H1 (cell line): ENCODE results near the gene PNMA8B. TPM values are rescaled to one million over a fixed set of nuclear protein-coding genes. Genes with fewer than 3 reads are reported as not detected.

Source experiments
- CTCF ChIA-PET: fragments of 300-600 bp; sonication (Branson Sonifier 250); formaldehyde crosslinking; loops from one replicate; lab custom pipeline; 2021; ENCODE audit not compliant: partially characterized antibody; lab: Charles Lee
- POLR2A ChIA-PET: fragments of 300-600 bp; sonication (Branson Sonifier 250); formaldehyde crosslinking; loops from one replicate; lab custom pipeline; 2021; ENCODE audit warnings: inconsistent platforms; ENCODE audit not compliant: partially characterized antibody; lab: Charles Lee
- DNase-seq, 2 experiments: peaks; one replicate each; pipeline versions ENCODE4 v3.0.0 to v3.0.0-alpha.2; 2010 to 2022; ENCODE audit warnings: low spot score in 2 of 2, low read depth in 1 of 2, mixed read lengths in 1 of 2
- FAIRE-seq: peaks from 2 replicates; lab custom pipeline; 2011; peaks lifted over from hg19 to GRCh38; lab: Jason Lieb, UNC
- H2AFZ ChIP-seq: 2 replicates; pipeline ENCODE4 v1.8.1; 2012; ENCODE audit warnings: low read length, inconsistent platforms
- H2AK5ac ChIP-seq: 2 replicates; pipeline ENCODE4 v1.6.1; 2013; ENCODE audit warnings: low read depth, low read length
- H2BK120ac ChIP-seq: replicated peaks from 2 replicates; pipeline ENCODE3; 2013; ENCODE audit warnings: low read depth, low read length, inconsistent platforms
- H2BK12ac ChIP-seq: 2 replicates; pipeline ENCODE4 v1.6.1; 2013; ENCODE audit warnings: low read depth, low read length
- H2BK15ac ChIP-seq: 2 replicates; pipeline ENCODE4 v1.6.1; 2013; ENCODE audit warnings: low read length
- H2BK20ac ChIP-seq: 2 replicates; pipeline ENCODE4 v1.6.1; 2013; ENCODE audit warnings: low read length
- H2BK5ac ChIP-seq: 2 replicates; pipeline ENCODE4 v1.6.1; 2013; ENCODE audit warnings: low read depth, low read length
- H3K14ac ChIP-seq: 2 replicates; pipeline ENCODE4 v1.6.1; 2013; ENCODE audit warnings: inconsistent platforms; ENCODE audit not compliant: insufficient read length
- H3K18ac ChIP-seq: 2 replicates; pipeline ENCODE4 v1.6.1; 2013; ENCODE audit warnings: low read length; ENCODE audit errors: extremely low read depth
- H3K23ac ChIP-seq: 2 replicates; pipeline ENCODE4 v1.6.1; 2013; ENCODE audit warnings: inconsistent platforms; ENCODE audit not compliant: insufficient read length
- H3K23me2 ChIP-seq: 2 replicates; pipeline ENCODE4 v1.6.1; 2013; ENCODE audit warnings: low read depth, low read length
- H3K27ac ChIP-seq: 2 replicates; pipeline ENCODE4 v1.6.1; 2011; ENCODE audit warnings: low read depth, low read length, inconsistent platforms
- H3K27me3 ChIP-seq, 4 experiments: replicated peaks in 1 of 4; 1 replicate in 1 of 4; 2 replicates in 3 of 4; pipeline versions ENCODE4 v1.6.1 to v1.8.1; 2011 to 2013; ENCODE audit warnings: low read length in 3 of 4, mild to moderate bottlenecking in 3 of 4, inconsistent platforms in 2 of 4, mixed read lengths in 2 of 4, moderate library complexity in 1 of 4; ENCODE audit not compliant: control insufficient read depth in 3 of 4, insufficient read depth in 3 of 4; ENCODE audit errors: extremely low read depth in 1 of 4
- H3K36me3 ChIP-seq, 4 experiments: 2 replicates each; pipeline versions ENCODE4 v1.6.1 to v1.8.1; 2011 to 2013; ENCODE audit warnings: mild to moderate bottlenecking in 4 of 4, low read length in 3 of 4, moderate library complexity in 2 of 4, control low read depth in 1 of 4, inconsistent platforms in 1 of 4; ENCODE audit not compliant: insufficient read depth in 4 of 4, control insufficient read depth in 2 of 4
- H3K4ac ChIP-seq: replicated peaks from 2 replicates; pipeline ENCODE3; 2013; ENCODE audit warnings: low read length, low read depth, mixed read lengths, inconsistent platforms; ENCODE audit not compliant: insufficient read length
- H3K4me1 ChIP-seq, 4 experiments: replicated peaks in 1 of 4; 1 replicate in 1 of 4; 2 replicates in 3 of 4; pipeline versions ENCODE4 v1.6.1 to v1.8.1; 2011 to 2013; ENCODE audit warnings: low read length in 3 of 4, inconsistent platforms in 2 of 4, mixed read lengths in 1 of 4; ENCODE audit not compliant: insufficient read depth in 4 of 4, control insufficient read depth in 3 of 4
- H3K4me2 ChIP-seq, 2 experiments: 2 replicates each; pipeline versions ENCODE4 v1.6.1 to v1.8.1; 2011 to 2013; ENCODE audit warnings: low read depth in 2 of 2, low read length in 2 of 2, control low read depth in 1 of 2, inconsistent platforms in 1 of 2, mild to moderate bottlenecking in 1 of 2; ENCODE audit not compliant: insufficient read depth in 1 of 2
- H3K4me3 ChIP-seq, 4 experiments: fragments of 200-600, 300-600 bp in 1 of 4; sonication (generic), shearing (Covaris generic), sonication (Bioruptor Twin) in 1 of 4; 2 replicates each; pipeline versions ENCODE4 v1.5.1 to v1.8.1; 2011 to 2016; ENCODE audit warnings: low read length in 4 of 4, low read depth in 3 of 4, control low read depth in 2 of 4, inconsistent platforms in 2 of 4, mild to moderate bottlenecking in 2 of 4, mixed read lengths in 1 of 4, moderate library complexity in 1 of 4; ENCODE audit not compliant: insufficient read depth in 2 of 4; ENCODE audit errors: extremely low read depth in 1 of 4
- H3K56ac ChIP-seq: replicated peaks from 2 replicates; pipeline ENCODE3; 2013; ENCODE audit warnings: low read depth, mild to moderate bottlenecking, mixed read lengths, low read length, inconsistent platforms; ENCODE audit not compliant: insufficient read length
- H3K79me1 ChIP-seq: 2 replicates; pipeline ENCODE4 v1.6.1; 2013; ENCODE audit warnings: low read depth, low read length, control low read depth
- H3K79me2 ChIP-seq, 2 experiments: 2 replicates each; pipeline versions ENCODE4 v1.6.1 to v1.8.1; 2012 to 2013; ENCODE audit warnings: low read length in 2 of 2, mild to moderate bottlenecking in 2 of 2, inconsistent platforms in 1 of 2; ENCODE audit not compliant: insufficient read depth in 2 of 2, control insufficient read depth in 1 of 2
- H3K9ac ChIP-seq, 4 experiments: replicated peaks in 1 of 4; 1 replicate in 1 of 4; 2 replicates in 3 of 4; pipeline versions ENCODE4 v1.6.1 to v1.8.1; 2011 to 2013; ENCODE audit warnings: low read depth in 3 of 4, low read length in 3 of 4, control low read depth in 2 of 4, mild to moderate bottlenecking in 2 of 4, moderate library complexity in 2 of 4, inconsistent platforms in 1 of 4; ENCODE audit errors: extremely low read depth in 1 of 4
- H3K9me3 ChIP-seq, 2 experiments: 2 replicates each; pipeline versions ENCODE4 v1.6.1 to v1.8.1; 2012 to 2013; ENCODE audit warnings: mild to moderate bottlenecking in 2 of 2, moderate library complexity in 2 of 2, control low read depth in 1 of 2, inconsistent platforms in 1 of 2, low read depth in 1 of 2, low read length in 1 of 2, mixed read lengths in 1 of 2; ENCODE audit not compliant: insufficient read depth in 2 of 2
- H4K20me1 ChIP-seq, 2 experiments: replicated peaks in 1 of 2; 2 replicates each; pipeline versions ENCODE3 to v1.8.1; 2011 to 2013; ENCODE audit warnings: inconsistent platforms in 2 of 2, low read length in 2 of 2, mild to moderate bottlenecking in 1 of 2; ENCODE audit not compliant: insufficient read depth in 2 of 2, control insufficient read depth in 1 of 2
- H4K5ac ChIP-seq: 2 replicates; pipeline ENCODE4 v1.6.1; 2013; ENCODE audit warnings: low read length, low read depth, mixed read lengths, inconsistent platforms; ENCODE audit not compliant: insufficient read length
- H4K8ac ChIP-seq: 2 replicates; pipeline ENCODE4 v1.8.0; 2013; ENCODE audit warnings: mild to moderate bottlenecking, moderate library complexity, low read length, inconsistent platforms; ENCODE audit not compliant: insufficient read depth; ENCODE audit errors: extremely low read depth
- H4K91ac ChIP-seq: replicated peaks from 2 replicates; pipeline ENCODE3; 2013; ENCODE audit warnings: low read length, mixed read lengths, inconsistent platforms; ENCODE audit not compliant: insufficient read length
- BACH1 ChIP-seq: IDR thresholded peaks from 2 replicates; pipeline ENCODE4 v1.6.1; 2012; ENCODE audit warnings: low read length, improper control_type of control experiment
- POLR2AphosphoS5 ChIP-seq: IDR thresholded peaks from 2 replicates; pipeline ENCODE4 v1.6.1; 2011; ENCODE audit warnings: low read depth, low read length
- SP4 ChIP-seq: IDR thresholded peaks from 2 replicates; pipeline ENCODE4 v1.6.1; 2012; ENCODE audit warnings: low read length, inconsistent platforms
- WGBS, 2 experiments: shearing (Covaris generic) in 1 of 2; methylation state at CpG; one replicate each; pipeline versions ENCODE4 v1.1.6 to v1.1.7; 2013 to 2015; ENCODE audit warnings: low lambda C conversion rate in 2 of 2, mixed read lengths in 2 of 2, inconsistent platforms in 1 of 2, low coverage in 1 of 2, missing lambda C conversion rate in 1 of 2; ENCODE audit not compliant: insufficient replicate concordance in 2 of 2, insufficient coverage in 1 of 2, insufficient read length in 1 of 2; ENCODE audit errors: extremely low coverage in 1 of 2, missing lambda C conversion rate in 1 of 2; 5-methylcytosine and 5-hydroxymethylcytosine counted together
- polyA plus RNA-seq, 7 experiments: library from polyadenylated mRNA; depleted of rRNA in 3 of 7; stranded (reverse) in 5 of 7; unstranded in 2 of 7; fragments of >200 nt in 5 of 7; fragments of 200-250 nt in 2 of 7; gene quantifications; 1 replicate in 5 of 7; 2 replicates in 1 of 7; 4 replicates in 1 of 7; pipeline versions ENCODE4 v1.2.1 to v1.2.3, GENCODE V29; 2011 to 2013; ENCODE audit warnings: missing spikeins in 2 of 7, mixed read lengths in 2 of 7
- total RNA-seq: library from RNA; stranded (reverse); fragmentation: NEBNext Ultra II Directional; extraction: Animal tissue kit (Norgen Biotek cat#: 25700); gene quantifications from 2 replicates; pipeline ENCODE4 v1.2.1, GENCODE V29; 2021
- TF ChIP-seq, protein P1 (sequence below): IDR thresholded peaks from 2 replicates; pipeline ENCODE4 v1.6.1; 2012; ENCODE audit warnings: inconsistent platforms

PNMA8B gene
- total and polyA plus RNA-seq, 2 of the 8 experiments (the other 6 are each of a cell fraction or from before 2014, with no cell fraction given) = 0.48 to 1.4 TPM

GRCh38 chr19:46456930-46457329, 38.7 kb downstream of the PNMA8B start:
- Histone ChIP-seq H4K5ac (no peak overlapping the region), H2BK20ac (no peak overlapping the region), H3K56ac (no peak overlapping the region), H2BK12ac (no peak overlapping the region), H2BK120ac (no peak overlapping the region), H4K8ac (no peak overlapping the region), H3K14ac (no peak overlapping the region), H4K91ac (no peak overlapping the region), H4K20me1 (no peaks in the 10 kb centered on the region), H3K4ac (no peak overlapping the region), H3K27ac (no peak overlapping the region), H3K4me1 (no peaks in the 10 kb centered on the region), H3K27me3 (no peaks in the 10 kb centered on the region), H3K9me3 (no peaks in the 10 kb centered on the region), H3K18ac (no peak overlapping the region), H3K79me1 (no peaks in the 10 kb centered on the region), H2AK5ac (no peak overlapping the region), H2AFZ (no peak overlapping the region), H2BK5ac (no peak overlapping the region), H3K23me2 (no peaks in the 10 kb centered on the region), H3K4me2 (no peak overlapping the region), H3K79me2 (no peaks in the 10 kb centered on the region), H3K36me3 (no peaks in the 10 kb centered on the region), H2BK15ac (no peak overlapping the region), H3K9ac (no peak overlapping the region), H3K23ac (no peak overlapping the region), H3K4me3 (no peak overlapping the region)
- ChIA-PET CTCF (interaction anchor here (0.6 to 1.3 kb wide), 7 partner anchors 24 to 174 kb away, joined by 3 to 5 read pairs (median 3); partner anchors contain the start of gene CCDC8), POLR2A (interaction anchor here (1.1 kb wide), 2 partner anchors 9 to 12 kb away, joined by 3 to 4 read pairs; no protein-coding TSS in a partner anchor)
- FAIRE-seq (no peak), DNase-seq (no peak)
- no peak for TF ChIP-seq SP4
- TF ChIP-seq, protein P1, sequence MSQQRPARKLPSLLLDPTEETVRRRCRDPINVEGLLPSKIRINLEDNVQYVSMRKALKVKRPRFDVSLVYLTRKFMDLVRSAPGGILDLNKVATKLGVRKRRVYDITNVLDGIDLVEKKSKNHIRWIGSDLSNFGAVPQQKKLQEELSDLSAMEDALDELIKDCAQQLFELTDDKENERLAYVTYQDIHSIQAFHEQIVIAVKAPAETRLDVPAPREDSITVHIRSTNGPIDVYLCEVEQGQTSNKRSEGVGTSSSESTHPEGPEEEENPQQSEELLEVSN = no peak
- TF ChIP-seq POLR2AphosphoS5 = no peak
- TF ChIP-seq BACH1 = no peak
- 86% methylated on average over 5 of the region's 5 CpGs; no CpG with 5 or more reads in 1 of the 2 experiments for WGBS, 2 experiments
